H1 (cell line): ENCODE measurements around the gene FSD1.

Experiments used
- ATF2 ChIP-seq: IDR thresholded peaks from 2 replicates; pipeline ENCODE4 v1.6.1; 2012; ENCODE audit warnings: low read length, inconsistent platforms
- BCL11A ChIP-seq, 2 experiments: IDR thresholded peaks; one replicate each; pipeline ENCODE4 v1.6.1; 2011; ENCODE audit warnings: low read depth in 2 of 2, low read length in 2 of 2, mild to moderate bottlenecking in 2 of 2
- CEBPB ChIP-seq: IDR thresholded peaks from 2 replicates; pipeline ENCODE4 v1.6.1; 2012; ENCODE audit warnings: low read depth, low read length
- KDM1A ChIP-seq: fragments of 200-600, 300-600 bp; sonication (generic); IDR thresholded peaks from 2 replicates; pipeline ENCODE4 v1.7.1; 2016; ENCODE audit warnings: mild to moderate bottlenecking, low read length, borderline replicate concordance
- POLR2A ChIP-seq, 2 experiments: IDR thresholded peaks; 1 replicate in 1 of 2; 2 replicates in 1 of 2; pipeline ENCODE4 v1.6.1; 2011; ENCODE audit warnings: low read depth in 2 of 2, low read length in 2 of 2, mild to moderate bottlenecking in 2 of 2; ENCODE audit errors: control extremely low read depth in 1 of 2
- RAD21 ChIP-seq, 2 experiments: IDR thresholded peaks in 1 of 2; conservative IDR thresholded peaks in 1 of 2; 2 replicates each; pipeline ENCODE4 v1.6.1; 2011; ENCODE audit warnings: low read depth in 2 of 2, low read length in 2 of 2, improper control_type of control experiment in 1 of 2, inconsistent platforms in 1 of 2, mild to moderate bottlenecking in 1 of 2, moderate library complexity in 1 of 2
- RXRA ChIP-seq: IDR thresholded peaks from 2 replicates; pipeline ENCODE4 v1.6.1; 2011; ENCODE audit warnings: low read depth, mild to moderate bottlenecking, low read length, moderate library complexity; ENCODE audit not compliant: insufficient read depth
- SIN3A ChIP-seq, 2 experiments: IDR thresholded peaks in 1 of 2; conservative IDR thresholded peaks in 1 of 2; 2 replicates each; pipeline ENCODE4 v1.6.1; 2011 to 2012; ENCODE audit warnings: low read length in 2 of 2, improper control_type of control experiment in 1 of 2, low read depth in 1 of 2, mild to moderate bottlenecking in 1 of 2
- SUZ12 ChIP-seq: fragments of 200-600 bp; sonication (generic); IDR thresholded peaks from 2 replicates; pipeline ENCODE4 v1.6.1; 2012; ENCODE audit warnings: mild to moderate bottlenecking, inconsistent platforms, low read length, moderate library complexity, mixed read lengths
- USF2 ChIP-seq: IDR thresholded peaks from 2 replicates; pipeline ENCODE4 v1.6.1; 2011; ENCODE audit warnings: low read length, improper control_type of control experiment

GRCh38 chr19:4367336-4367723 is 62.9 kb downstream of the FSD1 start:
- TF ChIP-seq ATF2 (no peak), USF2 (no peak), BCL11A (IDR thresholded peaks at IDR 0.05; ENCODE audit: low read depth in 2 of 2, low read length in 2 of 2) (no peak), CEBPB (no peak), RAD21 (IDR thresholded peaks at IDR 0.05 in 1 of 2, conservative IDR thresholded peaks at IDR 0.05 in 1 of 2; ENCODE audit: low read depth in 2 of 2, low read length in 2 of 2) (no peak), SUZ12 (no peak), POLR2A (IDR thresholded peaks at IDR 0.05; ENCODE audit: control extremely low read depth in 1 of 2, low read depth in 2 of 2, low read length in 2 of 2) (no peak), RXRA (no peak), KDM1A (no peak), SIN3A (conservative IDR thresholded peaks at IDR 0.05 in 1 of 2, IDR thresholded peaks at IDR 0.05 in 1 of 2; ENCODE audit: low read depth in 1 of 2, low read length in 2 of 2) (no peak)
